ENCODE measurements around the gene C1S. TPM values are rescaled to one million over a fixed set of nuclear protein-coding genes. Genes with fewer than 3 reads are reported as not detected.

The C1S gene
- total and polyA plus RNA-seq, 2 of the 4 experiments (the other 2 are of a cell fraction): 49.6 to 85.4 TPM

GRCh38 chr12:7106082-7106481, 45.6 kb downstream of the C1S start:
- Histone ChIP-seq H2BK15ac (ENCODE audit: low read depth, low read length) (no peak overlapping the region), H3K79me1 (ENCODE audit: low read depth in 1 of 2, low read length in 2 of 2) (peaks cover 33 to 61% of the 10 kb centered on the region in 2 experiments), H3K9me1 (ENCODE audit: insufficient read depth, low read length) (peaks cover 9% of the 10 kb centered on the region; the same call in 1 of the 2 replicates), H3K23ac (ENCODE audit: low read depth, low read length) (no peak overlapping the region), H3K36me3 (ENCODE audit: control insufficient read depth, insufficient read depth, low read length) (peaks cover 18% of the 10 kb centered on the region), H2AFZ (replicated peaks; ENCODE audit: low read length, poor library complexity) (no peak overlapping the region), H4K5ac (ENCODE audit: low read depth, low read length) (no peak overlapping the region), H2BK20ac (ENCODE audit: low read depth, low read length) (no peak overlapping the region), H4K8ac (ENCODE audit: low read depth in 2 of 2, low read length in 2 of 2) (no peak overlapping the region), H3K27me3 (ENCODE audit: control insufficient read depth, insufficient read depth, low read length) (no peaks in the 10 kb centered on the region), H3K14ac (replicated peaks; ENCODE audit: low read depth, low read length) (no peak overlapping the region), H3K27ac (ENCODE audit: insufficient read depth, low read length) (no peak overlapping the region), H2BK5ac (ENCODE audit: low read depth, low read length, poor library complexity, severe bottlenecking) (no peak overlapping the region), H3K4me2 (ENCODE audit: low read depth, low read length) (no peak overlapping the region), H3K18ac (ENCODE audit: low read depth, low read length) (no peak overlapping the region), H2BK120ac (ENCODE audit: low read depth, low read length) (no peak overlapping the region), H3K4me3 (ENCODE audit: insufficient read depth, low read depth, low read length) (no peak overlapping the region), H4K20me1 (ENCODE audit: insufficient read depth, low read length) (peaks cover 4% of the 10 kb centered on the region), H3K56ac (ENCODE audit: extremely low read depth, insufficient read depth, low read length) (no peak overlapping the region), H3K4ac (ENCODE audit: low read depth, low read length) (no peak overlapping the region), H3K4me1 (ENCODE audit: control insufficient read depth, insufficient read depth, low read length) (peaks cover 9% of the 10 kb centered on the region; the same call in 1 of the 2 replicates), H4K91ac (ENCODE audit: insufficient read depth, low read depth, low read length) (no peak overlapping the region), H3K9ac (ENCODE audit: low read depth, low read length) (no peak overlapping the region), H2AK5ac (ENCODE audit: low read depth, low read length) (no peak overlapping the region), H3K9me3 (ENCODE audit: control insufficient read depth, insufficient read depth, low read length) (no peaks in the 10 kb centered on the region), H2AK9ac (replicated peaks; ENCODE audit: low read depth, low read length, poor library complexity) (no peak overlapping the region)
- ChIA-PET POLR2A (ENCODE audit: unreplicated experiment) (no interaction called here), CTCF (no interaction called here)
- no TSS peak for BruUV-seq (replicated peaks)
- ATAC-seq (ENCODE audit: low read depth): no peak
- dilution Hi-C loops (cut with HindIII; ENCODE audit: low sequenced_read_pairs, unreplicated experiment): no loop called here
- no peak for TF ChIP-seq CEBPB (IDR thresholded peaks at IDR 0.05; ENCODE audit: low read depth, low read length)
- no peak for TF ChIP-seq SMC3 (IDR thresholded peaks at IDR 0.05; ENCODE audit: low read depth, low read length)
- no peak for TF ChIP-seq CHD1 (IDR thresholded peaks at IDR 0.05; ENCODE audit: low read depth, low read length)
- no peak for TF ChIP-seq MAFK (IDR thresholded peaks at IDR 0.05; ENCODE audit: low read depth, low read length)
- no peak for TF ChIP-seq MXI1 (IDR thresholded peaks at IDR 0.05; ENCODE audit: borderline replicate concordance, low read depth, low read length)
- TF ChIP-seq RAD21 (IDR thresholded peaks at IDR 0.05; ENCODE audit: low read length): no peak
- no peak for TF ChIP-seq RFX5 (IDR thresholded peaks at IDR 0.05; ENCODE audit: low read depth, low read length)
- TF ChIP-seq FOS (IDR thresholded peaks at IDR 0.05; ENCODE audit: low read depth, low read length): no peak
- no peak for TF ChIP-seq NFE2L2 (IDR thresholded peaks at IDR 0.05; ENCODE audit: low read depth, low read length)
- TF ChIP-seq ELK1 (IDR thresholded peaks at IDR 0.05; ENCODE audit: borderline replicate concordance, low read depth, low read length): no peak
- TF ChIP-seq CTCF (conservative IDR thresholded peaks at IDR 0.05; ENCODE audit: low read depth, low read length): no peak
- TF ChIP-seq POLR2A (IDR thresholded peaks at IDR 0.05; ENCODE audit: low read depth, low read length): no peak
- TF ChIP-seq, protein P1, sequence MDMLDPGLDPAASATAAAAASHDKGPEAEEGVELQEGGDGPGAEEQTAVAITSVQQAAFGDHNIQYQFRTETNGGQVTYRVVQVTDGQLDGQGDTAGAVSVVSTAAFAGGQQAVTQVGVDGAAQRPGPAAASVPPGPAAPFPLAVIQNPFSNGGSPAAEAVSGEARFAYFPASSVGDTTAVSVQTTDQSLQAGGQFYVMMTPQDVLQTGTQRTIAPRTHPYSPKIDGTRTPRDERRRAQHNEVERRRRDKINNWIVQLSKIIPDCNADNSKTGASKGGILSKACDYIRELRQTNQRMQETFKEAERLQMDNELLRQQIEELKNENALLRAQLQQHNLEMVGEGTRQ (IDR thresholded peaks at IDR 0.05; ENCODE audit: low read depth, low read length): no peak
- no peak for TF ChIP-seq MAZ (IDR thresholded peaks at IDR 0.05; ENCODE audit: borderline replicate concordance, low read depth, low read length)
- TF ChIP-seq RCOR1 (IDR thresholded peaks at IDR 0.05; ENCODE audit: insufficient replicate concordance, low read length): no peak
- no CpG with 5 or more reads among the region's 1 CpG for WGBS, 2 experiments (ENCODE audit: extremely low coverage in 2 of 2, insufficient read length in 1 of 2)
- in situ Hi-C loops (cut with MboI; ENCODE audit: low sequenced_read_pairs): no loop called here
- no peak for DNase-seq
- intact Hi-C loops (cut with micrococcal nuclease): no loop called here

Data from IMR-90 (cell line).